ENCODE results near the gene GTF3A. TPM values are rescaled to one million over a fixed set of nuclear protein-coding genes. Genes with fewer than 3 reads are reported as not detected.

The GTF3A gene
- total and polyA plus RNA-seq, 2 of the 8 experiments (the other 6 are each of a cell fraction or from before 2014, with no cell fraction given): 41.6 to 96.5 TPM

GRCh38 chr13:27465611-27466010 lies 41.2 kb downstream of the GTF3A start:
- Histone ChIP-seq H4K20me1 (replicated peaks in 1 of 2; ENCODE audit: control insufficient read depth in 1 of 2, insufficient read depth in 2 of 2, low read length in 2 of 2) (no peaks in the 10 kb centered on the region), H3K23ac (ENCODE audit: insufficient read length) (no peak overlapping the region), H3K9me3 (ENCODE audit: insufficient read depth in 2 of 2, low read depth in 1 of 2, low read length in 1 of 2) (no peaks in the 10 kb centered on the region; a peak in 1 of 4 replicates), H4K5ac (ENCODE audit: insufficient read length, low read depth, low read length) (no peak overlapping the region), H3K14ac (ENCODE audit: insufficient read length) (no peak overlapping the region), H2BK12ac (ENCODE audit: low read depth, low read length) (no peak overlapping the region), H3K23me2 (ENCODE audit: low read depth, low read length) (no peaks in the 10 kb centered on the region), H3K4me3 (ENCODE audit: extremely low read depth in 1 of 4, insufficient read depth in 2 of 4, low read depth in 3 of 4, low read length in 4 of 4) (no peak overlapping the region), H2AK5ac (ENCODE audit: low read depth, low read length) (no peak overlapping the region), H3K4me2 (ENCODE audit: insufficient read depth in 1 of 2, low read depth in 2 of 2, low read length in 2 of 2) (no peak overlapping the region), H4K91ac (replicated peaks; ENCODE audit: insufficient read length, low read length) (no peak overlapping the region), H3K4me1 (replicated peaks in 1 of 4; ENCODE audit: control insufficient read depth in 3 of 4, insufficient read depth in 4 of 4, low read length in 3 of 4) (no peaks in the 10 kb centered on the region), H3K4ac (replicated peaks; ENCODE audit: insufficient read length, low read depth, low read length) (no peak overlapping the region), H3K79me2 (ENCODE audit: control insufficient read depth in 1 of 2, insufficient read depth in 2 of 2, low read length in 2 of 2) (no peaks in the 10 kb centered on the region), H2BK120ac (replicated peaks; ENCODE audit: low read depth, low read length) (peak overlapping the region; percentile 54), H3K36me3 (ENCODE audit: control insufficient read depth in 2 of 4, insufficient read depth in 4 of 4, low read length in 3 of 4) (no peaks in the 10 kb centered on the region), H3K79me1 (ENCODE audit: low read depth, low read length) (no peaks in the 10 kb centered on the region), H2BK15ac (ENCODE audit: low read length) (no peak overlapping the region), H3K9ac (replicated peaks in 1 of 4; ENCODE audit: extremely low read depth in 1 of 4, low read depth in 3 of 4, low read length in 3 of 4) (no peak overlapping the region), H2BK20ac (ENCODE audit: low read length) (no peak overlapping the region), H2AFZ (ENCODE audit: low read length) (no peak overlapping the region), H4K8ac (ENCODE audit: extremely low read depth, insufficient read depth, low read length) (no peak overlapping the region), H3K56ac (replicated peaks; ENCODE audit: insufficient read length, low read depth, low read length) (no peak overlapping the region), H3K27me3 (replicated peaks in 1 of 4; ENCODE audit: control insufficient read depth in 3 of 4, extremely low read depth in 1 of 4, insufficient read depth in 3 of 4, low read length in 3 of 4) (no peaks in the 10 kb centered on the region; a peak in 1 of 7 replicates), H3K18ac (ENCODE audit: extremely low read depth, low read length) (no peak overlapping the region), H2BK5ac (ENCODE audit: low read depth, low read length) (no peak overlapping the region), H3K27ac (ENCODE audit: low read depth, low read length) (no peak overlapping the region)
- DNase-seq (ENCODE audit: low read depth in 1 of 2, low spot score in 2 of 2) (no peak), FAIRE-seq (no peak)
- ChIA-PET POLR2A (ENCODE audit: partially characterized antibody) (no interaction called here), CTCF (ENCODE audit: partially characterized antibody) (interaction anchor here (0.6 to 1.2 kb wide), 4 partner anchors 89 to 501 kb away, joined by 3 to 5 read pairs (median 4); no protein-coding TSS in a partner anchor)
- TF ChIP-seq POU5F1 (IDR thresholded peaks at IDR 0.05; ENCODE audit: low read depth, low read length) (no peak), E2F6 (IDR thresholded peaks at IDR 0.05) (no peak), EGR1 (IDR thresholded peaks at IDR 0.05; ENCODE audit: borderline replicate concordance, low read depth, low read length) (no peak), SIN3A (conservative IDR thresholded peaks at IDR 0.05 in 1 of 2, IDR thresholded peaks at IDR 0.05 in 1 of 2; ENCODE audit: low read depth in 1 of 2, low read length in 2 of 2) (no peak), ATF2 (IDR thresholded peaks at IDR 0.05; ENCODE audit: low read length) (no peak), EP300 (IDR thresholded peaks at IDR 0.05; ENCODE audit: borderline replicate concordance in 1 of 2, low read depth in 2 of 2, low read length in 2 of 2) (no peak), RNF2 (IDR thresholded peaks at IDR 0.05; ENCODE audit: borderline replicate concordance, low read depth, low read length, missing control alignments, poor library complexity, severe bottlenecking) (no peak), ATF3 (IDR thresholded peaks at IDR 0.05; ENCODE audit: insufficient read depth, low read depth, low read length) (no peak), TAF1 (IDR thresholded peaks at IDR 0.05; ENCODE audit: low read depth, low read length) (no peak)
- 87% methylated on average over 5 of the region's 5 CpGs; no CpG with 5 or more reads in 1 of the 2 experiments for WGBS, 2 experiments (ENCODE audit: extremely low coverage in 1 of 2, insufficient coverage in 1 of 2, insufficient read length in 1 of 2, insufficient replicate concordance in 2 of 2, low coverage in 1 of 2, low lambda C conversion rate in 2 of 2, missing lambda C conversion rate in 1 of 2)
